Hindlimb muscle (tissue), 1 donor: ENCODE data around the gene DSCAM. TPM values are rescaled to one million over a fixed set of nuclear protein-coding genes. Genes with fewer than 3 reads are reported as not detected.

ENCODE experiments used
- DNase-seq: peaks from one replicate; pipeline ENCODE4 v3.0.0-alpha.2; 2013
- polyA plus RNA-seq: library from polyadenylated mRNA; unstranded; fragments of 120-200 nt; gene quantifications from one replicate; pipeline ENCODE4 v1.2.1, GENCODE V29; 2013; ENCODE audit not compliant: insufficient read length

The DSCAM gene
- polyA plus RNA-seq, 1 donor: 2.0 TPM

GRCh38 chr21:40835184-40835694 lies 11.7 kb downstream of the DSCAM start:
- DNase-seq: no peak

GRCh38 chr21:40833184-40833583 lies 13.8 kb downstream of the DSCAM start:
- DNase-seq: no peak

GRCh38 chr21:40832316-40832715 lies 14.6 kb downstream of the DSCAM start:
- DNase-seq: no peak

- no peak for DNase-seq
Observed at GRCh38 chr21:40830836-40831235, 16.1 kb downstream of the DSCAM start.

GRCh38 chr21:40829791-40830190 lies 17.2 kb downstream of the DSCAM start:
- no peak for DNase-seq

- no peak for DNase-seq
Observed at GRCh38 chr21:40829308-40829707, 17.6 kb downstream of the DSCAM start.

GRCh38 chr21:40827509-40827908 lies 19.4 kb downstream of the DSCAM start:
- DNase-seq: no peak

- DNase-seq: no peak
Observed at GRCh38 chr21:40819071-40819900, 27.7 kb downstream of the DSCAM start.

GRCh38 chr21:40813918-40814317 lies 33.0 kb downstream of the DSCAM start:
- no peak for DNase-seq

GRCh38 chr21:40809673-40810197 lies 37.2 kb downstream of the DSCAM start:
- DNase-seq: no peak

GRCh38 chr21:40803101-40803500 lies 43.9 kb downstream of the DSCAM start:
- DNase-seq: no peak

- DNase-seq: no peak
Observed at GRCh38 chr21:40800126-40800525, 46.8 kb downstream of the DSCAM start.

- no peak for DNase-seq
Observed at GRCh38 chr21:40797891-40798290, 49.1 kb downstream of the DSCAM start.

- DNase-seq: no peak
Observed at GRCh38 chr21:40797410-40797809, 49.5 kb downstream of the DSCAM start.

GRCh38 chr21:40796464-40796863 lies 50.5 kb downstream of the DSCAM start:
- DNase-seq: no peak

GRCh38 chr21:40795313-40795712 lies 51.6 kb downstream of the DSCAM start:
- DNase-seq: no peak

- DNase-seq: peak; percentile 23
Observed at GRCh38 chr21:40792691-40793456, 54.1 kb downstream of the DSCAM start.

- no peak for DNase-seq
Observed at GRCh38 chr21:40788635-40789034, 58.3 kb downstream of the DSCAM start.

GRCh38 chr21:40783404-40783803 lies 63.6 kb downstream of the DSCAM start:
- DNase-seq: no peak

- DNase-seq: no peak
Observed at GRCh38 chr21:40770435-40771055, 76.4 kb downstream of the DSCAM start.

GRCh38 chr21:40769231-40769630 lies 77.7 kb downstream of the DSCAM start:
- no peak for DNase-seq

- no peak for DNase-seq
Observed at GRCh38 chr21:40768056-40768455, 78.9 kb downstream of the DSCAM start.

- DNase-seq: no peak
Observed at GRCh38 chr21:40766381-40766780, 80.6 kb downstream of the DSCAM start.
